ENCODE measurements around the gene FAAP24.
A peak's percentile ranks its signal among the peaks of the same experiment; 100 is the strongest.
"Not testable (repeated sequence)": the region's sequence is repeated elsewhere in the genome, so short reads cannot be mapped to it uniquely, and the experiment has no call there.

The FAAP24 gene

GRCh38 chr19:32971715-32972540, at the start of gene FAAP24, which contains the start of gene CEP89:
Gene FAAP24 (plus strand): TSS chr19:32972242. CDS start chr19:32973197, 955 bp downstream.
Gene CEP89 (minus strand): TSS chr19:32971958. CDS start chr19:32971874, 84 bp downstream.
- DNase-seq, result peak; percentile 99

GRCh38 chr19:32924200-32924599, 47.8 kb upstream of the FAAP24 start:
- no peak for DNase-seq

GRCh38 chr19:32928806-32929205, 43.2 kb upstream of the FAAP24 start:
- no peak for DNase-seq

GRCh38 chr19:32930567-32930966, 41.5 kb upstream of the FAAP24 start:
- DNase-seq, result no peak

GRCh38 chr19:32933571-32933970, 38.5 kb upstream of the FAAP24 start:
- no peak for DNase-seq

- DNase-seq, result no peak
Measured at GRCh38 chr19:32935629-32936028, 36.4 kb upstream of the FAAP24 start.

GRCh38 chr19:32936065-32936464, 36.0 kb upstream of the FAAP24 start:
- no peak for DNase-seq

- not testable (repeated sequence) for DNase-seq
Measured at GRCh38 chr19:32941273-32941672, 30.8 kb upstream of the FAAP24 start.

GRCh38 chr19:32945260-32945659, 26.8 kb upstream of the FAAP24 start:
- no peak for DNase-seq

GRCh38 chr19:32966750-32967149, 5.3 kb upstream of the FAAP24 start:
- DNase-seq, result no peak

GRCh38 chr19:32969549-32969948, 2.5 kb upstream of the FAAP24 start:
- DNase-seq, result no peak

- DNase-seq, result no peak
Measured at GRCh38 chr19:32971012-32971595, 938 bp upstream of the FAAP24 start.

GRCh38 chr19:32976223-32976805, 4.3 kb downstream of the FAAP24 start:
- peak; percentile 69 for DNase-seq

- DNase-seq, result no peak
Measured at GRCh38 chr19:32977280-32977679, 5.2 kb downstream of the FAAP24 start.

GRCh38 chr19:32977813-32978212, 5.8 kb downstream of the FAAP24 start:
- DNase-seq, result not testable (repeated sequence)

- not testable (repeated sequence) for DNase-seq
Measured at GRCh38 chr19:32979807-32980206, 7.8 kb downstream of the FAAP24 start.

GRCh38 chr19:32982488-32982887, 10.4 kb downstream of the FAAP24 start:
- DNase-seq, result not testable (repeated sequence)

GRCh38 chr19:32988254-32988653, 16.2 kb downstream of the FAAP24 start:
- not testable (repeated sequence) for DNase-seq

GRCh38 chr19:32988724-32989123, 16.7 kb downstream of the FAAP24 start:
- no peak for DNase-seq

- not testable (repeated sequence) for DNase-seq
Measured at GRCh38 chr19:32995966-32996365, 23.9 kb downstream of the FAAP24 start.

GRCh38 chr19:32997061-32997464, 25.0 kb downstream of the FAAP24 start:
- DNase-seq, result not testable (repeated sequence)

GRCh38 chr19:32997716-32998355, 25.8 kb downstream of the FAAP24 start:
- DNase-seq, result no peak

- DNase-seq, result no peak
Measured at GRCh38 chr19:32998722-32999121, 26.7 kb downstream of the FAAP24 start.

All from stimulated activated CD4-positive, alpha-beta T cell treated with anti-CD3 and anti-CD28 coated beads, Interleukin-4, amount 100 ng/mL, for 24 hours (primary cell).